Body of pancreas (tissue), 4 donors: Measurements from ENCODE around the gene GPR158. TPM values are rescaled to one million over a fixed set of nuclear protein-coding genes. Genes with fewer than 3 reads are reported as not detected.

ENCODE experiments used
- ATAC-seq: fragments of 150-250 bp; one replicate; pipeline ENCODE4 v1.9.1; 2016
- DNase-seq, 4 donors: peaks; one replicate each; pipeline ENCODE4 v3.0.0-alpha.2; 2019
- H3K27ac ChIP-seq, 4 donors: fragments of 200-600 bp; sonication (generic); 1 replicate in 3 of 4; 2 replicates in 1 of 4; pipeline versions ENCODE4 v1.5.1 to v1.6.1; 2016 to 2019; ENCODE audit warnings: mild to moderate bottlenecking in 1 of 4, mixed read lengths in 1 of 4, moderate library complexity in 1 of 4
- H3K27me3 ChIP-seq, 2 donors: fragments of 200-600 bp; sonication (generic); one replicate each; pipeline ENCODE4 v1.6.0; 2016; ENCODE audit warnings: mild to moderate bottlenecking in 1 of 2
- H3K36me3 ChIP-seq, 2 donors: fragments of 200-600 bp; sonication (generic); replicated peaks in 1 of 2; 2 replicates each; pipeline ENCODE4 v1.5.1; 2016; ENCODE audit warnings: low read depth in 2 of 2; ENCODE audit not compliant: insufficient read depth in 1 of 2
- H3K4me1 ChIP-seq: fragments of 200-600 bp; sonication (generic); one replicate; pipeline ENCODE4 v1.6.0; 2016
- H3K4me3 ChIP-seq, 2 donors: fragments of 200-600 bp; sonication (generic); 1 replicate in 1 of 2; 2 replicates in 1 of 2; pipeline ENCODE4 v1.5.1; 2016 to 2019
- H3K9me3 ChIP-seq, 3 donors: fragments of 200-600 bp; sonication (generic); 1 replicate in 2 of 3; 2 replicates in 1 of 3; pipeline ENCODE4 v1.5.1; 2016
- CTCF ChIP-seq, 7 experiments: fragments of 450-650 bp in 4 of 7; fragments of 200-600 bp in 3 of 7; sonication (generic) in 3 of 7; IDR thresholded peaks; one replicate each; pipeline ENCODE4 v1.5.1; 2016 to 2019; ENCODE audit warnings: antibody characterized with exemption in 7 of 7
- POLR2A ChIP-seq, 3 donors: fragments of 450-650 bp; IDR thresholded peaks; one replicate each; pipeline ENCODE4 v1.6.1; 2016; ENCODE audit warnings: antibody characterized with exemption in 3 of 3, mild to moderate bottlenecking in 2 of 3
- WGBS, 2 donors: methylation state at CpG; one replicate each; pipeline ENCODE4 v1.1.5; 2017; 5-methylcytosine and 5-hydroxymethylcytosine counted together
- intact Hi-C: fragments of 100-400 bp; cut with DNase I; formaldehyde crosslinking; loops from one replicate; pipeline ENCODE4 v1.15.1; 2023
- total RNA-seq, 2 donors: library from RNA; depleted of rRNA; stranded (reverse); fragments of >200 nt; gene quantifications; one replicate each; pipeline ENCODE4 v1.1.0, GENCODE V29; 2016

GPR158 gene
- total RNA-seq, 2 donors from 2014 or later: 0.52 TPM; not detected in 1

- TF ChIP-seq CTCF (IDR thresholded peaks at IDR 0.05): no peak
- no peak for TF ChIP-seq POLR2A (IDR thresholded peaks at IDR 0.05)
- no peaks in the 10 kb centered on the region for H3K27me3 ChIP-seq
- no peaks in the 10 kb centered on the region for H3K9me3 ChIP-seq
- no peak overlapping the region for H3K27ac ChIP-seq
- H3K36me3 ChIP-seq: no peaks in the 10 kb centered on the region
- WGBS, 2 donors: 71 to 76% methylated on average over 4 of the region's 4 CpGs
- H3K4me1 ChIP-seq: no peaks in the 10 kb centered on the region
- intact Hi-C loops: no loop called here
- DNase-seq: no peak
- ATAC-seq: no peak
- no peak overlapping the region for H3K4me3 ChIP-seq
These were observed 456.7 kb downstream of the GPR158 start for GRCh38 chr10:25631471-25631870.

DNA sequence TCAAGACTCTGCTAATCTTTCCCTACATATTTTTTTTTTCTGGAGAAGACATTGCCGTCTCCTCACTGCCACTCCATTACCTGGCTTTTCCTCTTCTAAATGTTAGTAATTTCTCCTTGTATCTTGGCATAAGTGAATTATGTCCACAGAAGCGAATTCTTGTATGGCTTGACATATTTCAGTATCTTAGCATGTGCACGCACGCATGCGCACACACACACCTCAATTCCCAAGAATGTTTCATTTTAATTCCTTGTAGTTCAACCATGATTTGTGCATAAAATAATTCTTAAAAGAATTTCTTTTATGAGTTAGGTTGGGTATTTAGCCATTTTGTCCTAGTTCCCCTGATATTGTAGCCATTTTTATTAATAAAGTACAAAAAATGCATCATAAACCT lies 458.0 kb downstream of the GPR158 start:
- 77 to 81% methylated on average over 5 of the region's 5 CpGs for WGBS, 2 donors
- no peak for TF ChIP-seq CTCF (IDR thresholded peaks at IDR 0.05)
- TF ChIP-seq POLR2A (IDR thresholded peaks at IDR 0.05): no peak
- Histone ChIP-seq H3K4me1 (no peaks in the 10 kb centered on the region), H3K9me3 (no peaks in the 10 kb centered on the region), H3K36me3 (no peaks in the 10 kb centered on the region), H3K27me3 (no peaks in the 10 kb centered on the region), H3K4me3 (no peak overlapping the region), H3K27ac (no peak overlapping the region)
- no peak for ATAC-seq
- intact Hi-C loops: no loop called here
- no peak for DNase-seq

DNA sequence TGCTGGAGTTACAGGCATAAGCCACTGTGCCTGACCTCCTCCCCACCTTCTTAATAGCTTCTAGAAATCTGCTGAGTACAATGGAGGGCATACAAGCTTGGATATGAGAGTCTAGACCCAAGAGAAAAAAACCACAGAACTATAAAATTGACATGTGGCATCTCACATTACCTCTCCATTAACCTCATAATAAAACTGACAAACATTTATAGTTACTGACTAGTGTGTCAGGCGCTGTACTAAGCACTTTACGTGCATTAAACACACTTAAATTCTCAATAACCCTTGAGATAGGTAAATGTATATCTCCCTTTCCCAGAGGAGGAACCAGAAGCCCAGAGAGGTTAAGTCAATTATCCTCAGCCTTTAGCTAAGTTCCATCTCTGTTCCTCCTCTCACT lies 458.7 kb downstream of the GPR158 start:
- no peak overlapping the region for H3K4me3 ChIP-seq
- no peak overlapping the region for H3K27ac ChIP-seq
- ATAC-seq (no peak), DNase-seq (no peak)
- no peaks in the 10 kb centered on the region for H3K36me3 ChIP-seq
- intact Hi-C loops: no loop called here
- TF ChIP-seq POLR2A (IDR thresholded peaks at IDR 0.05) (no peak), CTCF (IDR thresholded peaks at IDR 0.05) (no peak)
- H3K27me3 ChIP-seq: no peaks in the 10 kb centered on the region
- WGBS, 2 donors: 72 to 74% methylated on average over 2 of the region's 2 CpGs
- no peaks in the 10 kb centered on the region for H3K4me1 ChIP-seq
- H3K9me3 ChIP-seq: no peaks in the 10 kb centered on the region

GRCh38 chr10:25639646-25640045 lies 464.8 kb downstream of the GPR158 start:
- ATAC-seq (no peak), DNase-seq (no peak)
- WGBS, 2 donors: 80 to 88% methylated on average over 2 of the region's 2 CpGs
- intact Hi-C loops: no loop called here
- Histone ChIP-seq H3K4me3 (no peak overlapping the region), H3K27me3 (no peaks in the 10 kb centered on the region), H3K36me3 (no peaks in the 10 kb centered on the region), H3K4me1 (no peaks in the 10 kb centered on the region), H3K9me3 (no peaks in the 10 kb centered on the region), H3K27ac (no peak overlapping the region)
- TF ChIP-seq POLR2A (IDR thresholded peaks at IDR 0.05): no peak
- TF ChIP-seq CTCF (IDR thresholded peaks at IDR 0.05): no peak

DNA sequence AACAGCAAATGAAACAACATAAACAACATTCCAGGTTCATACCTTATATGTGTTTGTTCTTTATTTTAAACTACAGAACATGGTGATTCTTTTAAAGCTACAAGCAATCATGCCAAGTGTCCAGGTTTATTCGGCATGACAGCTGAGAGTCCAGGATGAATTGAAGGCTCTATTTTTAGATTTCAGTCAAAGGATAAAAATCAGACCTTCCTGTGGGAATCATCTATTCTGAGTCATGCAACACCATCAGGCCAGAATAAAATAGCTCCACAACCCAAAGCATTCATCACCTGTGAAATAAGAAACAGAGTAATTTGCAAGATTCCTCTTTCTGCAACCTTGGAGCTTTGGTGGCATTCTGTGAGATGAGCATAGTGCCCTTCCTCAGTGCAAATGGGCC lies 466.8 kb downstream of the GPR158 start:
- Histone ChIP-seq H3K27me3 (no peaks in the 10 kb centered on the region), H3K4me3 (no peak overlapping the region), H3K4me1 (no peaks in the 10 kb centered on the region), H3K27ac (no peak overlapping the region), H3K9me3 (no peaks in the 10 kb centered on the region), H3K36me3 (no peaks in the 10 kb centered on the region)
- TF ChIP-seq CTCF (IDR thresholded peaks at IDR 0.05) (no peak), POLR2A (IDR thresholded peaks at IDR 0.05) (no peak)
- intact Hi-C loops: no loop called here
- 63 to 76% methylated on average over 1 of the region's 1 CpG for WGBS, 2 donors
- no peak for DNase-seq
- ATAC-seq: no peak
